ENCODE measurements around the gene CRTAP.

DNA sequence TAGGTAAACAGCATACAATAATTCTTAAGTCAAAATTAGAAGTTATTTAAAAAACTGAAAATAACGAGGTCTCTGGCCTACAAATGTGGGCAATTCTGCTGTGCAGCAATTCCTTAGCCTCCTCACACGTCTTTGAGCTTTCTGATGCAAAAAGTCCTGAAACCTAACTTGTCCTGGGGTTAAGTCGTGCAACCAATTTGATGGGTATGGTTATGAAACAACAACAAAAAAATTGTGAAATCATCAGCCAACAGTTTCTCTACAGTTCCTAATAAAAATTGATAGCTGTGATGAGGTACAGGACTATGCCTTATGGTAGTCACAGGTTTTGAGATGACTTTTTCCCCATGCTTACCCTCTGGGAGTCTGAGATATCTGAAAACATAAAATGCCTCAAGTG lies 10.3 kb upstream of the CRTAP start:
- TF ChIP-seq, protein P1, sequence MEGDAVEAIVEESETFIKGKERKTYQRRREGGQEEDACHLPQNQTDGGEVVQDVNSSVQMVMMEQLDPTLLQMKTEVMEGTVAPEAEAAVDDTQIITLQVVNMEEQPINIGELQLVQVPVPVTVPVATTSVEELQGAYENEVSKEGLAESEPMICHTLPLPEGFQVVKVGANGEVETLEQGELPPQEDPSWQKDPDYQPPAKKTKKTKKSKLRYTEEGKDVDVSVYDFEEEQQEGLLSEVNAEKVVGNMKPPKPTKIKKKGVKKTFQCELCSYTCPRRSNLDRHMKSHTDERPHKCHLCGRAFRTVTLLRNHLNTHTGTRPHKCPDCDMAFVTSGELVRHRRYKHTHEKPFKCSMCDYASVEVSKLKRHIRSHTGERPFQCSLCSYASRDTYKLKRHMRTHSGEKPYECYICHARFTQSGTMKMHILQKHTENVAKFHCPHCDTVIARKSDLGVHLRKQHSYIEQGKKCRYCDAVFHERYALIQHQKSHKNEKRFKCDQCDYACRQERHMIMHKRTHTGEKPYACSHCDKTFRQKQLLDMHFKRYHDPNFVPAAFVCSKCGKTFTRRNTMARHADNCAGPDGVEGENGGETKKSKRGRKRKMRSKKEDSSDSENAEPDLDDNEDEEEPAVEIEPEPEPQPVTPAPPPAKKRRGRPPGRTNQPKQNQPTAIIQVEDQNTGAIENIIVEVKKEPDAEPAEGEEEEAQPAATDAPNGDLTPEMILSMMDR (IDR thresholded peaks at IDR 0.05 in 4 of 5, conservative IDR thresholded peaks at IDR 0.05 in 1 of 5), result no peak
- TF ChIP-seq POLR2A (IDR thresholded peaks at IDR 0.05), result no peak
